ENCODE measurements around the gene WDR64. TPM values are rescaled to one million over a fixed set of nuclear protein-coding genes. Genes with fewer than 3 reads are reported as not detected.
"Not testable (repeated sequence)": the region's sequence is repeated elsewhere in the genome, so short reads cannot be mapped to it uniquely, and the experiment has no call there.

The WDR64 gene
- total and polyA plus RNA-seq, 2 experiments from 2014 or later = not detected

- Histone ChIP-seq H3K4me1 (ENCODE audit: insufficient read depth) (no peaks in the 10 kb centered on the region), H3K4me3 (no peak overlapping the region), H3K36me3 (ENCODE audit: insufficient read depth) (no peaks in the 10 kb centered on the region), H3K79me2 (replicated peaks; ENCODE audit: insufficient read depth) (no peaks in the 10 kb centered on the region), H3F3A (replicated peaks; ENCODE audit: low read depth) (no peaks in the 10 kb centered on the region), H3K27ac (ENCODE audit: low read depth) (no peak overlapping the region), H3K27me3 (ENCODE audit: insufficient read depth) (no peaks in the 10 kb centered on the region), H2AFZ (peak overlapping the region; percentile 74; the same call in 1 of the 2 replicates), H3K4me2 (no peak overlapping the region), H3K9me2 (ENCODE audit: insufficient read depth) (no peaks in the 10 kb centered on the region), H4K20me1 (replicated peaks; ENCODE audit: insufficient read depth) (no peaks in the 10 kb centered on the region)
- H3K36me3 Mint-ChIP-seq (ENCODE audit: low read depth) = no peaks in the 10 kb centered on the region
- TF ChIP-seq EZH2 (IDR thresholded peaks at IDR 0.05; ENCODE audit: low read depth, unreplicated experiment) (no peak), CTCF (conservative IDR thresholded peaks at IDR 0.05; ENCODE audit: low read depth in 2 of 2) (no peak), ZNF462 (CRISPR knock-in tag; IDR thresholded peaks at IDR 0.05) (no peak), NANOG (IDR thresholded peaks at IDR 0.05; ENCODE audit: borderline replicate concordance) (no peak), REST (IDR thresholded peaks at IDR 0.05; ENCODE audit: unreplicated experiment) (no peak), ZNF331 (CRISPR knock-in tag; IDR thresholded peaks at IDR 0.05; ENCODE audit: low read depth) (no peak)
- DNase-seq (ENCODE audit: low spot score) (no peak), ATAC-seq (no peak)
- H3K9me3 Mint-ChIP-seq = no peaks in the 10 kb centered on the region
- H3K27ac Mint-ChIP-seq = no peak overlapping the region
- H3K4me3 Mint-ChIP-seq = no peak overlapping the region
- H3K27me3 Mint-ChIP-seq (ENCODE audit: insufficient read depth, low read depth, poor library complexity) = no peaks in the 10 kb centered on the region
- H3K4me1 Mint-ChIP-seq = no peaks in the 10 kb centered on the region
These were observed 150.8 kb downstream of the WDR64 start for GRCh38 chr1:241802863-241803262.

GRCh38 chr1:241804706-241805105, 152.6 kb downstream of the WDR64 start:
- H3K27me3 ChIP-seq (ENCODE audit: insufficient read depth); H3K36me3 Mint-ChIP-seq (ENCODE audit: low read depth); H3K4me3 ChIP-seq; H3F3A ChIP-seq (replicated peaks; ENCODE audit: low read depth); H3K4me1 ChIP-seq (ENCODE audit: insufficient read depth); H3K9me3 Mint-ChIP-seq; ATAC-seq; H3K36me3 ChIP-seq (ENCODE audit: insufficient read depth); H3K9me2 ChIP-seq (ENCODE audit: insufficient read depth); H2AFZ ChIP-seq; H3K27ac ChIP-seq (ENCODE audit: low read depth); H3K27ac Mint-ChIP-seq; DNase-seq (ENCODE audit: low spot score); H3K79me2 ChIP-seq (replicated peaks; ENCODE audit: insufficient read depth); H3K4me2 ChIP-seq; H4K20me1 ChIP-seq (replicated peaks; ENCODE audit: insufficient read depth); H3K27me3 Mint-ChIP-seq (ENCODE audit: insufficient read depth, low read depth, poor library complexity); H3K4me1 Mint-ChIP-seq; H3K4me3 Mint-ChIP-seq: not testable (repeated sequence)
